GM21529 (cell line): ENCODE results near the gene RBM20.

Experiments used
- ATAC-seq: cut with Tn5 transposase; IDR thresholded peaks from one replicate; pipeline ENCODE4 v1.9.1; 2021; ENCODE audit not compliant: unreplicated experiment

RBM20 gene

GRCh38 chr10:110827875-110828274 is 183.7 kb downstream of the RBM20 start:
- no peak for ATAC-seq

- ATAC-seq = no peak
Measured at GRCh38 chr10:110828525-110828924, 184.4 kb downstream of the RBM20 start.

- no peak for ATAC-seq
Measured at GRCh38 chr10:110829721-110830410, 185.7 kb downstream of the RBM20 start.

- no peak for ATAC-seq
Measured at GRCh38 chr10:110833234-110833940, 189.3 kb downstream of the RBM20 start.

- no peak for ATAC-seq
Measured at GRCh38 chr10:110833941-110834628, 189.9 kb downstream of the RBM20 start.

- ATAC-seq = no peak
Measured at GRCh38 chr10:110834629-110835301, 190.6 kb downstream of the RBM20 start.

- ATAC-seq = no peak
Measured at GRCh38 chr10:110835841-110836240, 191.7 kb downstream of the RBM20 start.

GRCh38 chr10:110836706-110837105 is 192.6 kb downstream of the RBM20 start:
- ATAC-seq = no peak

- no peak for ATAC-seq
Measured at GRCh38 chr10:110837418-110838171, 193.5 kb downstream of the RBM20 start.

- ATAC-seq = no peak
Measured at GRCh38 chr10:110840225-110840922, 196.2 kb downstream of the RBM20 start.

GRCh38 chr10:110840923-110841428 is 196.8 kb downstream of the RBM20 start:
- no peak for ATAC-seq

- ATAC-seq = peak; percentile 68
Measured at GRCh38 chr10:110841767-110842267, 197.7 kb downstream of the RBM20 start.

- no peak for ATAC-seq
Measured at GRCh38 chr10:110842326-110842904, 198.3 kb downstream of the RBM20 start.

GRCh38 chr10:110843031-110843430 is 198.9 kb downstream of the RBM20 start:
- ATAC-seq = peak; percentile 75

GRCh38 chr10:110843796-110844616 is 199.9 kb downstream of the RBM20 start:
- no peak for ATAC-seq

- no peak for ATAC-seq
Measured at GRCh38 chr10:110844617-110844881, 200.4 kb downstream of the RBM20 start.

GRCh38 chr10:110845192-110845755 is 201.1 kb downstream of the RBM20 start:
- ATAC-seq = no peak
